ENCODE measurements around the gene KCNMA1.

GRCh38 chr10:76916536-76916935 is 721.1 kb downstream of the KCNMA1 start:
- no peak for TF ChIP-seq FOXM1 (IDR thresholded peaks at IDR 0.05; ENCODE audit: borderline replicate concordance, low read depth)
- no peak for TF ChIP-seq TAF1 (IDR thresholded peaks at IDR 0.05; ENCODE audit: low read depth)
- TF ChIP-seq, protein P1, sequence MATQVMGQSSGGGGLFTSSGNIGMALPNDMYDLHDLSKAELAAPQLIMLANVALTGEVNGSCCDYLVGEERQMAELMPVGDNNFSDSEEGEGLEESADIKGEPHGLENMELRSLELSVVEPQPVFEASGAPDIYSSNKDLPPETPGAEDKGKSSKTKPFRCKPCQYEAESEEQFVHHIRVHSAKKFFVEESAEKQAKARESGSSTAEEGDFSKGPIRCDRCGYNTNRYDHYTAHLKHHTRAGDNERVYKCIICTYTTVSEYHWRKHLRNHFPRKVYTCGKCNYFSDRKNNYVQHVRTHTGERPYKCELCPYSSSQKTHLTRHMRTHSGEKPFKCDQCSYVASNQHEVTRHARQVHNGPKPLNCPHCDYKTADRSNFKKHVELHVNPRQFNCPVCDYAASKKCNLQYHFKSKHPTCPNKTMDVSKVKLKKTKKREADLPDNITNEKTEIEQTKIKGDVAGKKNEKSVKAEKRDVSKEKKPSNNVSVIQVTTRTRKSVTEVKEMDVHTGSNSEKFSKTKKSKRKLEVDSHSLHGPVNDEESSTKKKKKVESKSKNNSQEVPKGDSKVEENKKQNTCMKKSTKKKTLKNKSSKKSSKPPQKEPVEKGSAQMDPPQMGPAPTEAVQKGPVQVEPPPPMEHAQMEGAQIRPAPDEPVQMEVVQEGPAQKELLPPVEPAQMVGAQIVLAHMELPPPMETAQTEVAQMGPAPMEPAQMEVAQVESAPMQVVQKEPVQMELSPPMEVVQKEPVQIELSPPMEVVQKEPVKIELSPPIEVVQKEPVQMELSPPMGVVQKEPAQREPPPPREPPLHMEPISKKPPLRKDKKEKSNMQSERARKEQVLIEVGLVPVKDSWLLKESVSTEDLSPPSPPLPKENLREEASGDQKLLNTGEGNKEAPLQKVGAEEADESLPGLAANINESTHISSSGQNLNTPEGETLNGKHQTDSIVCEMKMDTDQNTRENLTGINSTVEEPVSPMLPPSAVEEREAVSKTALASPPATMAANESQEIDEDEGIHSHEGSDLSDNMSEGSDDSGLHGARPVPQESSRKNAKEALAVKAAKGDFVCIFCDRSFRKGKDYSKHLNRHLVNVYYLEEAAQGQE (IDR thresholded peaks at IDR 0.05; ENCODE audit: low read depth), result no peak

Data from Ishikawa (cell line).